NCI-H2029 treated with DMSO at 0.1 percent for 48 hours (cell line): ENCODE results near the gene RTEL1.
"Not testable (repeated sequence)": the region's sequence is repeated elsewhere in the genome, so short reads cannot be mapped to it uniquely, and the experiment has no call there.

Experiments
- DNase-seq: peaks from one replicate; lab custom pipeline; 2025; lab: John Stamatoyannopoulos, UW

The RTEL1 gene

GRCh38 chr20:63665708-63666107 lies 7.6 kb downstream of the RTEL1 start:
- DNase-seq: no peak

GRCh38 chr20:63667858-63668257 lies 9.7 kb downstream of the RTEL1 start:
- DNase-seq: no peak

- no peak for DNase-seq
These were observed 10.2 kb downstream of the RTEL1 start for GRCh38 chr20:63668351-63668750.

- not testable (repeated sequence) for DNase-seq
These were observed 13.6 kb downstream of the RTEL1 start for GRCh38 chr20:63671695-63672094.

- no peak for DNase-seq
These were observed 14.6 kb downstream of the RTEL1 start for GRCh38 chr20:63672666-63673065.

- no peak for DNase-seq
These were observed 15.8 kb downstream of the RTEL1 start for GRCh38 chr20:63673951-63674350.

- no peak for DNase-seq
These were observed 17.7 kb downstream of the RTEL1 start for GRCh38 chr20:63675681-63676368.

- no peak for DNase-seq
These were observed 20.0 kb downstream of the RTEL1 start for GRCh38 chr20:63678071-63678470.

- no peak for DNase-seq
These were observed 20.8 kb downstream of the RTEL1 start for GRCh38 chr20:63678667-63679465.

GRCh38 chr20:63679799-63680305 lies 21.7 kb downstream of the RTEL1 start:
- no peak for DNase-seq

- DNase-seq: no peak
These were observed 22.3 kb downstream of the RTEL1 start for GRCh38 chr20:63680427-63680826.

- DNase-seq: no peak
These were observed 22.9 kb downstream of the RTEL1 start for GRCh38 chr20:63680857-63681608.

GRCh38 chr20:63681609-63682142 lies 23.6 kb downstream of the RTEL1 start:
- DNase-seq: no peak

GRCh38 chr20:63682384-63683139 lies 24.4 kb downstream of the RTEL1 start:
- no peak for DNase-seq

GRCh38 chr20:63685269-63686026 lies 27.3 kb downstream of the RTEL1 start:
- DNase-seq: no peak

- no peak for DNase-seq
These were observed 28.0 kb downstream of the RTEL1 start for GRCh38 chr20:63686094-63686491.

- DNase-seq: no peak
These were observed 28.6 kb downstream of the RTEL1 start for GRCh38 chr20:63686492-63687321.

- no peak for DNase-seq
These were observed 29.5 kb downstream of the RTEL1 start for GRCh38 chr20:63687419-63688178.
